Measurements from ENCODE around the gene FHOD3.

Gene FHOD3

DNA sequence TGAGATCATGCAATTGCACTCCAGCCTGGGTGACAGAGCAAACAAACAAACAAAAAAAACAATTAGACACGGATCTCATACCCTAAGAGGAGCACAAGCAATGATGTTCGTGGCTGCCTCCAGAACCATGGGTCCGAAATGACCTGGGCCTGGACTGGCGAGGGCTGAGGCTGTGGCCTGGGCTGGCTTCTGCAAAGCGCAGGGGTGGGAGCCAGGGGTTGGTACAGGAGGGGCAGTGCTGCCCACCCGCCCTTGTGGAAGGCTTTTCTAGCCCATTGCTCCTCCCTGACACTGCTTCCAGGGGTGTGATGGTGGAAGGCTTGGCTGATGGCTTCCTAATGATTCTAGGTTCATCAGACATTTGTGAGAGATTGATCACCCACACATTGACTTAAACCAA is 167.8 kb downstream of the FHOD3 start:
- DNase-seq (ENCODE audit: low read depth in 1 of 2, low spot score in 1 of 2) = no peak

DNA sequence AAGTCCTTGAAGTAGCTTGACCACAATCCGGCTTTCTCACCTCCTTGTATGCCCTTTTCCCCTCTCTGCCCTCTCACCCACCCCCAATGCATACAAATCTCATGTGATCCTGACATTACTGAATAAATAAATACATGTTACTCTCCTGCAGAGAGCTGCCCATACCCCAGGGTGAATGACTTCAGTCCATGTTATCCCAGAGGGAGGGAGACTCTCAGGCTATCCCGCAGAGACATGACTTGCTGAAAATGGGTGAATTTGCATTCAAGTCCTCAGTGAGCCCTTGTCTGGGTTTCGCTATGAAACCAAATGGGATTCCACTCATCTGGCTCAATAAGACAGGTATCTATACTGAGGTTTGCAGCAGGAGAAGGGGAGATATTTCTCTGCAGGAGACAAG is 168.5 kb downstream of the FHOD3 start:
- no peak for DNase-seq (ENCODE audit: low read depth in 1 of 2, low spot score in 1 of 2)

GRCh38 chr18:36467614-36468013 is 170.1 kb downstream of the FHOD3 start:
- DNase-seq (ENCODE audit: low read depth in 1 of 2, low spot score in 1 of 2) = no peak

GRCh38 chr18:36468161-36468560 is 170.6 kb downstream of the FHOD3 start:
- no peak for DNase-seq (ENCODE audit: low read depth in 1 of 2, low spot score in 1 of 2)

- no peak for DNase-seq (ENCODE audit: low read depth in 1 of 2, low spot score in 1 of 2)
These were observed 171.9 kb downstream of the FHOD3 start for GRCh38 chr18:36469461-36469860.

DNA sequence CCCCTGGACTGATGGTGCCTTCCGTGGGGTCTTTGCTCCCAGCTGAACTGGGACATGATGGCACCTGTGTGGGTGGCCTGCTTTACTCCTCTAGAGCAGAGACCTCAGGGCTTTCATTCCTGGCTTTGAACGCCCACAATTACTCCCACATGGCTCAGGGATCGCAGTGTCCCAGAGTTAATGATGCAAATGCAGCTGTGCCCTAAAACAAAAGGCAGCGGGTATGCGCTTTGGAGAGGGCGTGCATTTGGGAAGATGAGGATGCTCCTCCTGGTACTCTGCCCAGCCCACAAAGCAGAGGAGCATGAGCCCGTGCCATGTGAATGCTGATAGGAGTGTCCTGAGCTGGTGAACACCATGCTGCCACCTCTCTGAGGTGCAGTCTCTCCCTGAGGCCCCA is 173.4 kb downstream of the FHOD3 start:
- no peak for DNase-seq (ENCODE audit: low read depth in 1 of 2, low spot score in 1 of 2)

DNA sequence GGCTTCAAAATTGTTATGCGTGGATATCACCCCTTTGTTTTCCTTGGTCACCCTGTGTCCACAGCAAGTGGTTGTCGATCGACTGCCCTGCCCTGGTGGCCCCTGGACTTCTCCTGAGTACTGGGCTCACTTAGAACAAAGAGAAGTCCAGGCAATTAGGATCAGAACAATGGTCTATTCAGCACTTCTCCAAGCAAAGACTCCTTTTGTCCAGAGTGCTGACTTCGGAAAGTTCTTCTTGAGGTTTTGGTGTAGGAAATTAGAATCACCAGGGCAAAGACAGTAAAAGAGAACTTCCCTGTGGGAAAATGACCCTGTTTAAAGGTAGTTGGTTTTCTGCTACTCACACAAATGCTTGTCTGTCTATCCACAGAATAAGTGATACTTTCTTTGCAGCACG is 173.9 kb downstream of the FHOD3 start:
- no peak for DNase-seq (ENCODE audit: low read depth in 1 of 2, low spot score in 1 of 2)

DNA sequence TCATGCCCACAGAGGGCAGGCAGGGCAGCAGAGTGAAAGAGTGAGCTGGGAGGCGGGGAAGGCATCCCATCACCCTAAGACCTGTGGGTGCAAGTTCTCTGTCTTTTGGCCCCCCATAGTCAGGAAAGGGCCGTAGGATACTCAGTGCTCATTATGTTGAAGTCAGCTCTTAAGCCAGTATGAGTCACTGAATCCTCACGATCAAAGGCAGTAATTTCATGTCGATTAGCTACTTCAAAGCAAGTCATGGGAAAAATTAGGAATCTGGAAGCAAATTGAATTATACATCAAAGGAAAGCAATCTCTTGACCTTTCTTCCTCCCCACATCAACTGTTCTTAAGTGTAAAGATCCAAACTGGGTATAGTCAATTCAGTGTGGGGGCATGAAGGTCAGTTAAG is 178.9 kb downstream of the FHOD3 start:
- no peak for DNase-seq (ENCODE audit: low read depth in 1 of 2, low spot score in 1 of 2)

DNA sequence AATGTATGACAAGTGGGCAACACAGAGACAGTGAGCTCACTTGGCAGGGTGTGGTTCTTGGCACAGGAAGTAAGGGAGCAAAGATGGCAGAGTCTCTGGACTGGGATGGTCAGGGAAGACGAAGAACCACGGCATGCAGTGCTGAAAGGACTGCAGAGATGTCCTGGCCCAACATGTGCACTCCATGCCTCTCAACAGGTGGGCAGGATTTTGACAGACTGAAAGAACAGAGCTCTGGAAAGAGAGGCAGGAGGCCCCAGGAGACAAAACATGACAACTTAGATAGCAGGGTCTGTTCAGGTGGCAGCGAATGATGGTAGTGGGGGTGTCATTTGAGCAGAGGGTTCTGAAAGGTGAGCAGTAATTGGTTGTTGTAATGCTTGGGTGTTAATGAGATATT is 180.3 kb downstream of the FHOD3 start:
- no peak for DNase-seq (ENCODE audit: low read depth in 1 of 2, low spot score in 1 of 2)

DNA sequence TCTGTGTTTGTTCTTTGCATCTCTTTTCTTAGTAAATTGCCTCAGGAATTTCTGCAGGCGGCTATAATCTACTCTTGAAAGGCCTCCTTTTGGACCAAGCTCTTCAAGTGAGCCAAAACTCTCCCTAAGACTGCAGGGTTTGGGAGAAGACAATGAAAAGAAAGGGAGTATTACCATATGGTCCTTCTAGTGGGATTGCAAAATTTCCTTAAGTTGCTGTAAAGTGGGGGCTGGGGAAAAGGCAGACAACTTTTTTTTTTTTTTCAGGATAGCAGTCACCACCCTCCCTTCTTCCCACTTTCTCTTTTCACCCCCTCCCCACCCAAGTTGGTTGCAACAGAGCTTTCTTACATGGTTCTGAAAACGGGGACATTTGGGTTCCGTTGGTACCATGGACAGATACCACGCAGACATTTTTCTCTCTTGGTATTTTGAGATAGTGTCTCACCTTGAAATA is 183.7 kb downstream of the FHOD3 start:
- no peak for DNase-seq (ENCODE audit: low read depth in 1 of 2, low spot score in 1 of 2)

- no peak for DNase-seq (ENCODE audit: low read depth in 1 of 2, low spot score in 1 of 2)
These were observed 184.4 kb downstream of the FHOD3 start for GRCh38 chr18:36481935-36482334.

- no peak for DNase-seq (ENCODE audit: low read depth in 1 of 2, low spot score in 1 of 2)
These were observed 187.1 kb downstream of the FHOD3 start for GRCh38 chr18:36484591-36484990.

GRCh38 chr18:36485772-36486171 is 188.3 kb downstream of the FHOD3 start:
- no peak for DNase-seq (ENCODE audit: low read depth in 1 of 2, low spot score in 1 of 2)

GRCh38 chr18:36488131-36488530 is 190.6 kb downstream of the FHOD3 start:
- DNase-seq (ENCODE audit: low read depth in 1 of 2, low spot score in 1 of 2) = no peak

DNA sequence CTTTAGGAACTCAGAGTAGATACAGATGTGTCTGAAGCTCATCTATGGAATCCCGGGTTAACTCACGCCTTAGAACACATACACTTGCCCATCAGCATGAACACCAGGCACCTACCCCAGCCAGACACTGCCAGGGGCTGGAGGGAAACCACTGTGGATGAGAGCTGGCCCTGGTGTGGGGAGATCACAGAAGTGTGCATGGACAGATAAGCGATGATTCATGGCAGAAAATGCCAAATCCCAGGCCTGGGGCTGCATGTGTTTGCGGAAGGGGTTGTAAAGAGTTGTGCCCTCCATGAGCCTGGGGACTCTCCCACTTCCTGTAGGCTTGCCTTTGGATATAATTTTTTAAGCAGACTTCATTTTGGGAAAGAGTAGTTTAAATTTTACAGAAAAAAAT is 193.4 kb downstream of the FHOD3 start:
- no peak for DNase-seq (ENCODE audit: low read depth in 1 of 2, low spot score in 1 of 2)

GRCh38 chr18:36492604-36493329 is 195.3 kb downstream of the FHOD3 start:
- DNase-seq (ENCODE audit: low read depth in 1 of 2, low spot score in 1 of 2) = no peak

DNA sequence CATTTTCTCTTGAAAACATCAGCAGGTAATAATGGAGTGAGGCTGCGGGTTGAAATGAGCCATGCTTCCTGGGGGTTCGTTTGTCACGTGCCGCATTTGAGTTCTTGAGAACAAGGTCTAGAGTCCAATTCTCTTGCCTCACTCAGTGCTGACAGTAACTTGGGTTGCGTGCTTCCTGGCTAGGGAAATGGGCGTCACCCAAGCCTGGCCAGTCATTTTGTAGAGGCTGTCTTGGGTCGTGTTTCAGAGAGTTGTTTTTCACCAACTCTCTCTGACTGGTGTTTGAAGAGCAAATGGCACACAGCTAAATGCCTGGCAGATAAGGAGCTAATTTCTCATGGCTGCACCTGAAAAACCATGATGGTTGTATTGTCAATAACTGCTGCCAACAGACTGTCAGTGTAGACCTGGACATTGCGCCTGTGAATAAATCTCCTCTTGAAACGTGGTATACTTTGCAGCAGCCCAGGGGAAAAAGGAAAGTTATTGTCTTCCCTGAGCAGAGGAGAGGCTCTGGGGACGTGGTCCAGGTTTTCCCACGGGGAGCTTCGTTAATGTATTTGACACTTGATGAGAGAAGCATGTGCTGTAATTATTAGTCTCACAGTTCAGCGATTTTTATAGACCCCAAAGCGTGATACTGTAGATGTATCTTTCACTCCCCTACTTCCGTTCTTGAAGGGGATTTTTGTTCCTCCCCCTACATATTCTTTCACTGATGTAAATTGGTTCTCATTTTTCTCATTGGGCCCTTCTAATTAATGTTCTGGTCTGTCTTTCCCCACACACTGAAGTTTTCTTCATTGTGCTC is 196.0 kb downstream of the FHOD3 start:
- DNase-seq (ENCODE audit: low read depth in 1 of 2, low spot score in 1 of 2) = no peak

GRCh38 chr18:36494160-36494437 is 196.6 kb downstream of the FHOD3 start:
- DNase-seq (ENCODE audit: low read depth in 1 of 2, low spot score in 1 of 2) = no peak

DNA sequence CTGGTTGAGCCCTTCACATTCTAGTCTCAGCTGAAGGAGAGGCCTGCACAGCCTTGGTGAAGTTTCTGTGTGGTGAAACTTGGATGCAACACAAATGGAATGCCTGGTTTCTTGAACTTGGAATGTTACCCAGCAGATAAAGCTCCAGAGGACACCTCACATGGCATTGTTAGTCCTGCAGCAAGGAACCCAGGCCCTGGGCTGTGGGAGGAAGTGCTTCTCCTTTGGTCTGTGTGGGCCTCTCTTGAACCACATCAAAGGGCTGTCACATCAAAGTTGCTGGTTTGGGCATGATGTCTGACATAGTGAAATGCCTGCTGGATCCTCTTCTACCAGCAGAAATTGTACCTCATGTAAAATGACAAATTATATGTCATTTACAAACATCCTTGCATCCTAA is 198.5 kb downstream of the FHOD3 start:
- DNase-seq (ENCODE audit: low read depth in 1 of 2, low spot score in 1 of 2) = no peak

DNA sequence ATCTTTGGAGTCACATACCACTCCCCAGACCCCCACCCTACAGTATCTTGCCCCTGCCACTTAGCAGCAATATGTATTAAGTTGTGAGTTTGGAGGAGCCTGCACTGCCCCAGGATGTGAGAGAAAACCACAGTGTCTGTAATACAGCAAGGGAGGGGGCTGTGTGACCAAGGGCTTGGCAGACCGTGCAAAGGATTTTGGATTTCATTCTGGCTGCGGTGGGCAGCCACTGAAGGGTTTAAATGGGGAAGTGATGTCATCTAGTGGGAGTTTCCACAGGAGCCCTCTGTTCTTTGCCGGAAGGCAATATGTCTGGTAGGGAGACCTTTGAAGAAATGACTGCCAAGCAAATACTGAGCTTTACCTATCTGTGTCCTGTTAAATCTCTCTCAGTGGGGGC is 202.4 kb downstream of the FHOD3 start:
- DNase-seq (ENCODE audit: low read depth in 1 of 2, low spot score in 1 of 2) = no peak

DNA sequence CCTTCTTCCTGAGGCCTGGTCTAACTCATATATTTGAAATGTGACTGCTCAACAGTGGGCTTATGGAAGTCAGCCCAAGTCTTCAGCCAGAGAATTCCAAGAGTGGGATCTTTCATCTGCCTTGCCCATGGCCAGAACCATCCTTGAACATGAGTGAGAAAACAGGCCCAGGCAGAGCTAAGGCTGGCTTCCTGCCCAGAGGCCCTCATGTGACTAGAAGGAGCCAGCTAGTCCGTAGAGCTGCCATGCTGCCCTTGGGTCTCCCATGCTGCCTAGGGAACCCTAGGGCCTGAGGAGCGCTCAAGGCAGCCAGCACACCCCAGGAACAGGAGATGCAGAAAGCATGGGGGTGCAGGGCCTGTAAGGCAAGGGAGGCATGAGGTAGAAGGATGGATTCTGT is 203.6 kb downstream of the FHOD3 start:
- DNase-seq (ENCODE audit: low read depth in 1 of 2, low spot score in 1 of 2) = no peak

DNA sequence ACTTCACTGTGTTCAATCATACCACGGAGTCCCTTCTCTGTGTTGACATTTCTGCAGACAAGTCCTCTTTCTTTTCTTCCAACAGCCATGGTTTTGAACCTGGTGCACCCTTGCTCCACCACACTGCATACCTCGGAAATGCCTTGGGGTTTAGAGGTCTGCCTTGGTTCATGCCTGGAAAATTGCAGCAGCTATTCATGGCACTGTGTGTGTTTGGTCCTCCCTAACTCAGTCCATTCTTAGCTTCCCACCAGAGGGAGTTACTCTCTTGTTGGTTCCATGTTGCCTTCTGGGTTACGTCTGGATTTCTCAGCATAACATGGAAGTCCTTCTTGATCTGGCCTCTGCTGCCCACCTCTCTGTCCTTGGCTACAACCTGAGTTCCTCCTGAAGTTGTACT is 206.0 kb downstream of the FHOD3 start:
- DNase-seq (ENCODE audit: low read depth in 1 of 2, low spot score in 1 of 2) = no peak

- no peak for DNase-seq (ENCODE audit: low read depth in 1 of 2, low spot score in 1 of 2)
These were observed 207.4 kb downstream of the FHOD3 start for GRCh38 chr18:36504928-36505327.

All from activated CD4-positive, alpha-beta T cell treated with anti-CD3 and anti-CD28 coated beads, Interleukin-2, amount 50 U/mL, for 24 hours (primary cell).